Suppressor macrophage (primary cell): Measurements from ENCODE around the gene PSMA6.
"Not testable (repeated sequence)": the region's sequence is repeated elsewhere in the genome, so short reads cannot be mapped to it uniquely, and the experiment has no call there.

Source experiments
- DNase-seq, 4 experiments: peaks; one replicate each; pipeline ENCODE4 v3.0.0-alpha.2; 2020 to 2022
- total RNA-seq, 17 experiments: gene quantifications; one replicate each; lab custom pipeline; 2026; ENCODE audit warnings: mixed read lengths in 6 of 17, inconsistent platforms in 3 of 17; lab: John Stamatoyannopoulos, UW

The PSMA6 gene
- total RNA-seq, result 5.9 to 53.2 (median 18.8) reads per million in 17 experiments

GRCh38 chr14:35292051-35292769, at the start of gene PSMA6:
PSMA6 (plus strand) TSS chr14:35292382; CDS start chr14:35292477, 95 bp downstream.
- peak; percentile 100 for DNase-seq

GRCh38 chr14:35242599-35243311, 49.4 kb upstream of the PSMA6 start:
- no peak for DNase-seq

GRCh38 chr14:35243956-35244355, 48.2 kb upstream of the PSMA6 start:
- peak in 3 of 4 experiments; percentile 7 to 36 (median 33) for DNase-seq

- DNase-seq, result no peak
These were observed 47.6 kb upstream of the PSMA6 start for GRCh38 chr14:35244542-35244941.

GRCh38 chr14:35245051-35245450, 47.1 kb upstream of the PSMA6 start:
- DNase-seq, result no peak

GRCh38 chr14:35247777-35248475, 44.3 kb upstream of the PSMA6 start:
- peak in 1 of 4 experiments; percentile 10 for DNase-seq

- DNase-seq, result no peak
These were observed 43.8 kb upstream of the PSMA6 start for GRCh38 chr14:35248476-35248788.

- no peak for DNase-seq
These were observed 41.9 kb upstream of the PSMA6 start for GRCh38 chr14:35250319-35250718.

GRCh38 chr14:35252451-35252868, 39.7 kb upstream of the PSMA6 start:
- no peak for DNase-seq

GRCh38 chr14:35253056-35253455, 39.1 kb upstream of the PSMA6 start:
- not testable (repeated sequence) for DNase-seq

- not testable (repeated sequence) for DNase-seq
These were observed 38.1 kb upstream of the PSMA6 start for GRCh38 chr14:35254034-35254622.

- DNase-seq, result peak; percentile 41 to 77 (median 63)
These were observed 37.4 kb upstream of the PSMA6 start for GRCh38 chr14:35254736-35255135.

GRCh38 chr14:35255711-35256110, 36.5 kb upstream of the PSMA6 start:
- no peak for DNase-seq

GRCh38 chr14:35257809-35258208, 34.4 kb upstream of the PSMA6 start:
- DNase-seq, result no peak

GRCh38 chr14:35258420-35258819, 33.8 kb upstream of the PSMA6 start:
- no peak for DNase-seq

GRCh38 chr14:35261774-35262173, 30.4 kb upstream of the PSMA6 start:
- DNase-seq, result peak in 3 of 4 experiments; percentile 5 to 44 (median 31)

- no peak for DNase-seq
These were observed 29.7 kb upstream of the PSMA6 start for GRCh38 chr14:35262436-35262835.

- DNase-seq, result no peak
These were observed 23.2 kb upstream of the PSMA6 start for GRCh38 chr14:35268946-35269345.

GRCh38 chr14:35274805-35275204, 17.4 kb upstream of the PSMA6 start:
- no peak for DNase-seq

- no peak for DNase-seq
These were observed 15.0 kb upstream of the PSMA6 start for GRCh38 chr14:35277179-35277578.

- DNase-seq, result no peak
These were observed 12.8 kb upstream of the PSMA6 start for GRCh38 chr14:35279369-35279768.

- DNase-seq, result no peak
These were observed 10.8 kb upstream of the PSMA6 start for GRCh38 chr14:35281341-35281740.

GRCh38 chr14:35284506-35284905, 7.7 kb upstream of the PSMA6 start:
- peak in 2 of 4 experiments; percentile 46 to 50 for DNase-seq
